NCI-H1694 treated with DMSO at 0.1 percent for 48 hours (cell line): ENCODE data around the gene METTL2A.
A peak's percentile ranks its signal among the peaks of the same experiment; 100 is the strongest.
"Not testable (repeated sequence)": the region's sequence is repeated elsewhere in the genome, so short reads cannot be mapped to it uniquely, and the experiment has no call there.

Source experiments
- DNase-seq: peaks from one replicate; lab custom pipeline; 2025; lab: John Stamatoyannopoulos, UW

Gene METTL2A

DNA sequence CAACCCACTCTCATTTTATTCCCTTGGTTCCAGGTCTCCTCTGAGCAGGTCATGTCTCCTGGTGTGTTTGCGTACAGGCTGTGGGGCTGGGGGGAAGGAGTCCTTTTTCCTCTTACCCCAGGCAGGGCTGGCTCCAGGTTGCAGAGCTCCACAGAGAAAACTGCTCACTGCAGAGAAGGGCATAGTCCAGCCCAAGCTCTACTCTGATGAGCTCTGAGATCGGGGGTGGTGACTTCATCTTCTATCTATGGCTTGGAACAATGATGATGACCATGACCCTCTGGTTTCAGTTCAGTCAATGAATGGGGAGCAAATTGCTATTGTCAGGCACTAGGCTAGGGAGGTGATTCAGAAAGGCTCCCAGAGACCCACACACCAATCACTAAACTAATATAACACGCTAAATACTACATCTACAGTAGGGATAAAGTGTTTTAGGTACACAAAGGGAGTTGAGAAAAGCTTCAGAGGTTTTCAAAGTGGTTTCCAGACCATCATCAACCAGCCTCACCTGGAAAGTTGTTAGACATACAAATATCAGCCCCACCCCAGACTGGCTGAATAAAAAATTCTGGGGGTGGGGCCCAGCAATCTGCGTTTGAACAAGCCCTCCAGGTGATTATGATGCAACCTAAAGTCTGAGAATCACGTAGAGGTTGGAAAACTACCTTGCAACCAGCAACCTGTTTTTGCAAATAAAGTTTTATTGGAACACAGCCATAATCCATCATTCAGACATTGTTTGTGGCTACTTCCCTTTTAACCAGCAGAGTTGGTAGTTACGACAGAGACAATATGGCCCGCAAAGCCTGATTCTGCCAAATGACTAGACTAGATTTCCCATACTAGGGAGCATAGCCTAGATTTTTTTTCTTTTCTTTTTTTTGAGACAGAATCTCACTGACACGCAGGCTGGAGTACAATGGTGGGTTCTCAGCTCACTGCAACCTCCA lies 49.6 kb downstream of the METTL2A start:
- not testable (repeated sequence) for DNase-seq

DNA sequence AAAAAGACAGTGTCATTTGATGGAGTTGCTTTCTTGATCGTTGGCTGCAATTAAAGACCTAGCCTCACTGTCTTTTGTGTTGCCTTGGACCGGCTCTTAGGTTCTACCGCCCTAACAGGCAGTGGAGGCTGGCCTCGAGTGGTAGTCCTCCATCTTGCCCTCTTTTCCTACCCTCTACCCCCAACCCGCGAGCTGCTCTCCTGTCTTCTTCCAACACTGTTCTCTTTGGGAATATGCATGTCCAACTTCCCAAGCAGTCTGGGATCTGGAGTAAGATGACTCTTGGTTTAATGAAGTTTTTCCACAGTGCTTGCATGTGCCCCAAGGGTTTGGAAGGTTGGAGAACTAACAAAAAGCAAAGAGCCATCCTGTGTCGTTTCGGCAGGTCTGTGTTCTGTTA lies 53.4 kb downstream of the METTL2A start:
- not testable (repeated sequence) for DNase-seq

DNA sequence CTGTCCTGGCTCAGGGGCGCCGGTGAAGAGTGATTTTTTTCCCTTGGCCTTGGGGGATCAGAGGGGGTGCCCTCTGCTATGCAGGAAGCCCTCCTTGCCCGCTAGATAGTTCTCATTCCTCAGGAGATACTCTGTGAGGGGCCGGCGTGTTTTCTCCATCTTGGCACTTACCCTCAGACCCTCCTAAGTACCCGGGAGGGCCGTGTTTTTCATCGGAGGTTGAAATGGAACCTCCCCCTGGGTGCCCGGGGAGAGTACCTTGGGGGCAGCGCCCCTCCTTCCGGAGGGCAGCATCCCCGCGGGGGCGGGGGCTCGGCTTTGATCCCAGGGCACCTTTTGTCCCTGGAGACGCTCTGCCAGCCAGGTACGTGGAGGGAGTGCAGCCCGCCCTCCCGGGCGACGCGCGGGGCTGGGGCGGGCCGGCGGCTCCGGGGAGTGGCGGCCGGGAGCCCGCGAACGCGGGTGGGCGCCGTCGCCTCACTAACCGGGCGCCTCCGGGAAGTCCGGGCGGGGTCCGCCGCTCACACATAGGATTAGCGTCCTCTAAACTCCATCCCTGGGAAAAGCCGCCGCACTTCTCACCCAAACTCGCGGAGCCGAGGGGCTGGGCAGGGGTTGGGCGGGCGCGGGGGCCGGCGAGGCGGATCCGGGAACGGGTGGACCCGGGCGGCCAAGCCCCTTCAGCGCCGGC lies 54.2 kb downstream of the METTL2A start:
- DNase-seq: not testable (repeated sequence)

DNA sequence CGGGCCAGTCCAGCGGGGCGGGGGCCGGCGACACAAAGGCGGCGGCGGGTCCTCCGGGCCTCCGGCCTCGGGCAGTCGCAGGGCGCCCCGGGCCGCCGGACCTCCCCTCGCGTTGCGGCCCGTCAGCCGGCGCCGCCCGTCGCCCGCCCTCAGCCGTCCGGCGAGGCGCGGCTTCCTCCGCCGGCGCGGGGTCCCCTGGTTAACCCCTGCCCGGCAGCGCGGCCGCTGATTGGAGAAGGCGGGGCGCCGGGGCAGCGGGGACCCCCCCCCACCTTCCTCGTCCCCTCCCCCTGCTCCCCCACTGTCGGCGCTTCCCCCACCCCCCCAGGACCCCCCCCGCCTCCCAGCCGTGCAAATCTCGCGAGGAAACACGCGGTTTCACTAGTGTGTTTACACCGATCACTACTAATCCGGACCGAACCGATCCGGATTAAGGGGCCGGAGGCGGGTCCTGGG lies 54.8 kb downstream of the METTL2A start, which contains the start of gene TLK2:
Gene TLK2 (plus strand): TSS at position 402 of the 456 bp plus-strand sequence. CDS start 2,301 bp downstream, outside the sequence.
- peak; percentile 60 for DNase-seq

DNA sequence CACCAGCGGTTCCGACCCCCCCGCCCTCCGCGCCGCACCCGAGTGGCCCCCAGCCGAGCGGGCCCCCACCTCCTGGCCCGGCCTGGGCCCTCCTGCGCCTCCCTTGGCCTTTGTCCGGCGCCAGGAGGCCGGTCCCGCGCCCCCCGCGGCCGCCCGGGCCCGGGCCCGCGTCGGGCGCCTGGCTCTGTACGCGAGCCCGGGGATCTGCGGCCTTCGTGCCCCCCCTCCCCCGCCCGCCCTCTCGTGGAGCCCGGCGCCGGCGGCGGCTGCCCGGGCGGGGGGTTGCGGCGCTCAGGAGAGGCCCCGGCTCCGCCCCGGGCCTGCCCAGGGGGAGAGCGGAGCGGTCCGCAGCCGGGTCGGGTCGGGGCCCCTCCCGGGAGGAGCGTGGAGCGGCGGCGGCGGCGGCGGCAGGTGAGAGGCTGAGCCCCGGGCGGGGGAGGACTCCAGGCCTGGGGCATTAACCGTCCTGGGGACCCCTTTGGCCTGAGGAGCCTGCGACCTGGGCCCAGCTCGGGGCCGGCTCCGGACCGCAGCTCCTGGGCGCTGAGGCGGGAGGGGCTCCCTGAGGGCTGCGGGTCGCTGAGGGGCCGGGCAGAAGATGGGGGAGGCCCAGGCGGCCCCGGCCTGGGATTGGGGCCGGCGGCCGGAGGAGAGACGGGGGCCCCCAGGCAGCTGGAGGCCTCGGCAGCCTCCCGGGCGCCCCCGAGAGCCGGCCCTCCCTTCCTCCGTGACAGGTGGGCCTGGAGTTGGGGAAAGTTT lies 55.4 kb downstream of the METTL2A start:
- not testable (repeated sequence) for DNase-seq

DNA sequence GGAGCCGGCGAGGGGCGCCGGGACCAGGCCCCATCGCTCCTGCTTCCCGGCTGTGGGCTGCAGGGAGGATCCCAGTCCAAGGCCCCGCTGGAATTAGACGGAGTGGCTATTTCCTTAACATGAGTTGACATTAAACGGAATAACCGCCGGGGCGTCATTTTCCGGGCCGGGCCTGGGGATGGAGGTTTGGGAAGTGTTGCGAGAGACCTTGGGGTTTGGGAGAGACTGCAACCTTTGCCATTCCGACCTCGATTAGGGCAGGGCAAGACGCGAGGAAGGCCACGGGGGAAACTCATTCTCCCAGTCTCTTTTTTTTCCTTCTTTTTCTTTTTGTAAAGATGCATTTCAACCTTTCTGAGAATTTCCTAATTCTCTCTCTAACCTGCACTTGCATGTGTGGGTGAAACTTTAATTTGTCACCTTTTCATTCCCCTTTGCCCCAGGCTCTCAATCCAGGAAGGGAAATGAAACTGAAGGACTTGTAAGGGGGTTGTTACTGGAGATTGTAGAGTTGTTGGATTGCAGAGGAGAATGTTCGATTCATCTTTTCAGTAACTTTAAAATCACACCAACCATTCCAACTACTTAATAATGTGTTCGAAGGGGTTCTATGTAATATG lies 56.1 kb downstream of the METTL2A start:
- DNase-seq: not testable (repeated sequence)

DNA sequence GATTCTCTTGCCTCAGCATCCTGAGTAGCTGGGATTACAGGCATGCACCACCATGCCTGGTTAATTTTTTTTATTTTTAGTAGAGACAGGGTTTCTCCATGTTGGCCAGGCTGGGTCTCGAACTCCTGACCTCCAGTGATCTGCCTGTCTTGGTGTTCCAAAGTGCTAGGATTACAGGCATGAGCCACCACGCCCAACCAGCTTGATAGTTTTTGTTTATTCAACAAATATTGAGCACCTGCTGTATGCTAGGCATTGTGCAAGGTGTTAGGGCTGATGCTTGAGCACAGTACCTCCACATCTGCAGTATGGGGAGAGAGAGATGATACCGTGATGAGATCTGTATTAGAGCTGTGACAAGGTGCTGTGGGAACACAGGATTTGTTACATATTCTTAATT lies 58.9 kb downstream of the METTL2A start:
- not testable (repeated sequence) for DNase-seq

DNA sequence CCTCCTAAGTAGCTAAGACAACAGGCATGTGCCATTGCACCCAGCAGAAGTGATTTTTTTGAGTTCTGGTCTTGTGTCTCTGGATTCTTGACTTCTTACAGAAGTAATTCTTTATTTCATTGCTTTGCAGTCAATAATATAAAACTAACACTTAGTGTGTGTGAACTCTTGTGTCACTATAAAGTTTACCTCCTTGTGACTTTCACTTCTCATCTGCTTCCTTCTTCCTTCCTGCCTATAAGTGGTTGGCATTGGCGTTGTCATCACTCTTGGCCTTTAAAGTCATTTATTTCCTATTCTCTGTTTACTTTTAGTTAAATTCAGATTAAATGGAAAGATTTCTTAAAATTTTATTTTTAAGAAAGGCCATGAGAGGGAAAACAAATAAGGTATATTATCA lies 67.3 kb downstream of the METTL2A start:
- not testable (repeated sequence) for DNase-seq

DNA sequence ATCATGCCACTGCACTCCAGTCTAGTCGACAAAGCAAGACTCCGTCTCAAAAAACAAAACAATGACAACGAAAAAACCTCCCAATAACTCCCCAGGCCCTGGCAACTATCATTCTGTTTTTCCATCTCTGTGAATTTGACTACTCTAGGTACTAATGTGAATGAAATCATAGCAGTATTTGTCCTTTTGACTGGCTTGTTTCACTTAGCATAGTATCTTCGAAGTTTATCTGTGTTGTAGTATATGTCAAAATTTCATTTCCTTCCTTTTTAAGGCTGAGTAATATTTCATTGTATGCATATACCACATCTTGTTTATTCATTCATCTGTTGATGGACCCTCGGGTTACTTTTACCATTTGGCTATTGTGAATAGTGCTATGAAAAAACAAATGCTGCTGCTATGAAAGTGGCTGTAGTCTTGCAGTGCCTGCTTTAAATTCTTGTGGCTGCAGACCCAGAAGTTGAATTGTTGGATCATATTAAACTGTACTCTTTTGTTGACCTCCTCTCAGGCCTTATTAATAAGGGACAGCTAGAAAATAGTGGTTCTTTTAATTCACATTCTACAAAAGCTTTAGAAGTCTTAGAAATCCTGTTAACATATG lies 69.5 kb downstream of the METTL2A start:
- not testable (repeated sequence) for DNase-seq

DNA sequence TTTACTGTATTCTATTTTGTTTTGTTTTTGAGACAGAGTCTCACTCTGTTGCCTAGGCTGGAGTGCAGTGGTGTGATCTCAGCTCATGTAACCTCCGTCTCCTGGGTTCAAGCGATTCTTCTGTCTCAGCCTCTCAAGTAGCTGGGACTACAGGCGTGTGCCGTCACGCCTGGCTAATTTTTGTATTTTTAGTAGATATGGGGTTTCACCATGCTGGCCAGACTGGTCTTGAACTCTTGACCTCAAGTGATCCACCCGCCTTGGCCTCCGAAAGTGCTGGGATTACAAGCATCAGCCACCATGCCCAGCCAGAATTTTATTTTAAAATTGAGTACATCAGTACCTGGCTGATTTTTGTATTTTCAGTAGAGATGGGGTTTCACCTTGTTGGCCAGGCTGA lies 70.4 kb downstream of the METTL2A start:
- not testable (repeated sequence) for DNase-seq

DNA sequence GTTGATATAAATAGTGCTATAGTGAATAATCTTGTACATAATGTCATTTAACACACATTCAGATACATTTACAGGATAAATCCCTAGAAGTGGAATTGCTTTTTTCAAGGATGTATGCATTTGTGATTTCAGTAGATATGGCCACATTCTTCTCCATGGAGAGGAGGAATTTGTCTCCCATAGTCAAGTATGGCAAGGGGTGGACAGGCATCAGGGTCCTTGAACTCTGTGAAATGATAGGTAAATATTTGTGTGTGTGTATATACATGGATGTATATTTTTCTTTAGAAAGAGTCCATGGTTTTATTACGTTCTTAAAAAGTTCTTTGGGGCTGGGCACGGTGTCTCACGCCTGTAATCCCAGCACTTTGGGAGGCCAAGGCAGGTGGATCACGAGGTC lies 72.6 kb downstream of the METTL2A start:
- not testable (repeated sequence) for DNase-seq

DNA sequence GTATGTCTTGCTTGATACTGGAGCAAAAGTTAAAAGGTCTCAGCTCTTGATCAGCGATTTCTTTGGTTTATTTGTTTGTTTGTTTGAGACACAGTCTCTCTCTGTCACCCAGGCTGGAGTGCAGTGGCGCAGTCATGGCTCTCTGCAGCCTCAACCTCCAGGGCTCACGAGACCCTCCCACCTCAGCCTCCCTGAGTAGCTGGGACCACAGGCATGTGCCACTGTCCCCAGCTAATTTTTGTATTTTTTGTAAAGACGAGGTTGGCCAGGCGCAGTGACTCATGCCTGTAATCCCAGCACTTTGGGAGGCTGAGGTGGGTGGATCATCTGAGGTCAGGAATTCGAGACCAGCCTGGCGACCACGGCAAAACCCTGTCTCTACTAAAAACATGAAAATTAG lies 75.1 kb downstream of the METTL2A start:
- not testable (repeated sequence) for DNase-seq
